Small intestine (tissue), 7 donors: ENCODE data around the gene S100P. TPM values are rescaled to one million over a fixed set of nuclear protein-coding genes. Genes with fewer than 3 reads are reported as not detected.
A peak's percentile ranks its signal among the peaks of the same experiment; 100 is the strongest.

Experiments used
- DNase-seq, 2 donors: peaks; one replicate each; pipeline versions ENCODE4 v3.0.0 to v3.0.0-alpha.2; 2013
- FAIRE-seq: peaks from 2 replicates; lab custom pipeline; 2012; peaks lifted over from hg19 to GRCh38; lab: Jason Lieb, UNC
- H3K27ac ChIP-seq, 3 donors: one replicate each; pipeline ENCODE4 v1.5.1; 2013; ENCODE audit warnings: low read length in 2 of 3, mild to moderate bottlenecking in 2 of 3, control low read depth in 1 of 3, inconsistent platforms in 1 of 3, low read depth in 1 of 3, moderate library complexity in 1 of 3
- H3K27me3 ChIP-seq, 3 donors: one replicate each; pipeline ENCODE4 v1.6.1; 2013; ENCODE audit warnings: low read length in 3 of 3, inconsistent platforms in 1 of 3; ENCODE audit not compliant: control insufficient read depth in 3 of 3, insufficient read depth in 3 of 3
- H3K36me3 ChIP-seq, 3 donors: one replicate each; pipeline ENCODE4 v1.6.1; 2013; ENCODE audit warnings: low read length in 3 of 3, inconsistent platforms in 1 of 3, low read depth in 1 of 3, mild to moderate bottlenecking in 1 of 3, moderate library complexity in 1 of 3; ENCODE audit not compliant: control insufficient read depth in 3 of 3, insufficient read depth in 2 of 3
- H3K4me1 ChIP-seq, 3 donors: one replicate each; pipeline ENCODE4 v1.6.1; 2013; ENCODE audit warnings: low read length in 2 of 3, inconsistent platforms in 1 of 3, low read depth in 1 of 3, mild to moderate bottlenecking in 1 of 3, moderate library complexity in 1 of 3; ENCODE audit not compliant: control insufficient read depth in 3 of 3, insufficient read depth in 2 of 3
- H3K4me3 ChIP-seq, 3 donors: one replicate each; pipeline ENCODE4 v1.5.1; 2013; ENCODE audit warnings: low read length in 3 of 3, control low read depth in 1 of 3, inconsistent platforms in 1 of 3, low read depth in 1 of 3, mild to moderate bottlenecking in 1 of 3, moderate library complexity in 1 of 3
- H3K9me3 ChIP-seq, 2 donors: one replicate each; pipeline ENCODE4 v1.6.1; 2013; ENCODE audit warnings: low read depth in 1 of 2, low read length in 1 of 2; ENCODE audit not compliant: control insufficient read depth in 2 of 2, insufficient read depth in 1 of 2
- WGBS, 3 donors: extraction: QIAGEN DNeasy Blood & Tissue Kit; methylation state at CpG; one replicate each; pipeline ENCODE4 v1.1.7; 2013; 5-methylcytosine and 5-hydroxymethylcytosine counted together
- polyA plus RNA-seq, 4 donors: library from polyadenylated mRNA; stranded (reverse) in 3 of 4; unstranded in 1 of 4; fragments of 200-250 nt in 3 of 4; fragments of 120-200 nt in 1 of 4; gene quantifications; one replicate each; pipeline versions ENCODE4 v1.2.1 to v1.2.3, GENCODE V29; 2013
- donor health status: healthy with polysubstance abuse.
- donor health status: control.
- donor health status: control.
- donor health status: Bipolar disorder and iron deficiency.
- donor health status: healthy.

Gene S100P
- polyA plus RNA-seq, 4 donors = 13.3 to 63.5 (median 41.0) TPM

- Histone ChIP-seq H3K4me1 (peaks cover 0 to 40% (median 0%) of the 10 kb centered on the region in 3 donors), H3K27me3 (no peaks in the 10 kb centered on the region), H3K4me3 (peak overlapping the region in 1 of 3 donors; percentile 9), H3K9me3 (no peaks in the 10 kb centered on the region), H3K27ac (peak overlapping the region in 2 of 3 donors; percentile 66 to 77), H3K36me3 (peaks cover 0 to 6% (median 0%) of the 10 kb centered on the region in 3 donors)
- DNase-seq (peak; percentile 64 to 73), FAIRE-seq (no peak)
- 25 to 29% (median 27%) methylated on average over 23 of the region's 23 CpGs for WGBS, 3 donors
These were observed 4.7 kb upstream of the S100P start for GRCh38 chr4:6688879-6689505.

GRCh38 chr4:6689506-6689960 lies 4.1 kb upstream of the S100P start:
- no peaks in the 10 kb centered on the region for H3K27me3 ChIP-seq
- no peaks in the 10 kb centered on the region for H3K9me3 ChIP-seq
- FAIRE-seq (no peak), DNase-seq (peak; percentile 24 to 68)
- peaks cover 0 to 41% (median 3%) of the 10 kb centered on the region in 3 donors for H3K4me1 ChIP-seq
- H3K27ac ChIP-seq = peak overlapping the region in 2 of 3 donors; percentile 66 to 77
- peak overlapping the region in 1 of 3 donors; percentile 4 for H3K4me3 ChIP-seq
- H3K36me3 ChIP-seq = peaks cover 0 to 6% (median 0%) of the 10 kb centered on the region in 3 donors
- WGBS, 3 donors = 44 to 70% (median 48%) methylated on average over 15 of the region's 15 CpGs

GRCh38 chr4:6692379-6692778 lies 1.3 kb upstream of the S100P start:
- Histone ChIP-seq H3K36me3 (peaks cover 0 to 9% (median 0%) of the 10 kb centered on the region in 3 donors), H3K4me3 (no peak overlapping the region), H3K9me3 (no peaks in the 10 kb centered on the region), H3K27me3 (no peaks in the 10 kb centered on the region), H3K27ac (peak overlapping the region in 1 of 3 donors; percentile 56), H3K4me1 (peaks cover 7 to 52% (median 8%) of the 10 kb centered on the region in 3 donors)
- FAIRE-seq (no peak), DNase-seq (no peak)
- WGBS, 3 donors = 82 to 95% (median 91%) methylated on average over 8 of the region's 8 CpGs

- FAIRE-seq = no peak
- Histone ChIP-seq H3K36me3 (peaks cover 0 to 9% (median 0%) of the 10 kb centered on the region in 3 donors), H3K27ac (peak overlapping the region in 2 of 3 donors; percentile 34 to 56), H3K27me3 (no peaks in the 10 kb centered on the region), H3K4me1 (peaks cover 7 to 52% (median 8%) of the 10 kb centered on the region in 3 donors), H3K9me3 (no peaks in the 10 kb centered on the region), H3K4me3 (no peak overlapping the region)
- 57 to 73% (median 65%) methylated on average over 3 of the region's 3 CpGs for WGBS, 3 donors
- DNase-seq = no peak
These were observed 872 bp upstream of the S100P start for GRCh38 chr4:6692806-6693205.

GRCh38 chr4:6694177-6694901 lies 661 bp downstream of the S100P start:
- peaks cover 7 to 38% (median 8%) of the 10 kb centered on the region in 3 donors for H3K4me1 ChIP-seq
- H3K27me3 ChIP-seq = no peaks in the 10 kb centered on the region
- 75 to 81% (median 79%) methylated on average over 16 of the region's 16 CpGs for WGBS, 3 donors
- H3K27ac ChIP-seq = peak overlapping the region in 2 of 3 donors; percentile 17 to 49
- FAIRE-seq (no peak), DNase-seq (no peak)
- peaks cover 0 to 9% (median 0%) of the 10 kb centered on the region in 3 donors for H3K36me3 ChIP-seq
- no peaks in the 10 kb centered on the region for H3K9me3 ChIP-seq
- no peak overlapping the region for H3K4me3 ChIP-seq

GRCh38 chr4:6695660-6696610 lies 2.3 kb downstream of the S100P start:
- H3K36me3 ChIP-seq = peaks cover 0 to 9% (median 2%) of the 10 kb centered on the region in 3 donors
- peak overlapping the region; percentile 42 to 83 (median 56) for H3K27ac ChIP-seq
- no peaks in the 10 kb centered on the region for H3K9me3 ChIP-seq
- H3K4me3 ChIP-seq = no peak overlapping the region
- peaks cover 7 to 27% (median 8%) of the 10 kb centered on the region in 3 donors for H3K4me1 ChIP-seq
- H3K27me3 ChIP-seq = no peaks in the 10 kb centered on the region
- DNase-seq = peak; percentile 73 to 77
- no peak for FAIRE-seq
- 32 to 57% (median 43%) methylated on average over 16 to 18 of the region's 18 CpGs for WGBS, 3 donors

- Histone ChIP-seq H3K27ac (peak overlapping the region in 2 of 3 donors; percentile 56 to 83), H3K4me3 (no peak overlapping the region), H3K36me3 (peaks cover 0 to 13% (median 2%) of the 10 kb centered on the region in 3 donors), H3K9me3 (no peaks in the 10 kb centered on the region), H3K4me1 (peaks cover 7 to 27% (median 8%) of the 10 kb centered on the region in 3 donors), H3K27me3 (no peaks in the 10 kb centered on the region)
- FAIRE-seq (no peak), DNase-seq (no peak)
- 76 to 84% (median 80%) methylated on average over 8 of the region's 8 CpGs for WGBS, 3 donors
These were observed 2.9 kb downstream of the S100P start for GRCh38 chr4:6696611-6697010.
